ENCODE measurements around the gene MEX3A.
"Not testable (repeated sequence)": the region's sequence is repeated elsewhere in the genome, so short reads cannot be mapped to it uniquely, and the experiment has no call there.

DNA sequence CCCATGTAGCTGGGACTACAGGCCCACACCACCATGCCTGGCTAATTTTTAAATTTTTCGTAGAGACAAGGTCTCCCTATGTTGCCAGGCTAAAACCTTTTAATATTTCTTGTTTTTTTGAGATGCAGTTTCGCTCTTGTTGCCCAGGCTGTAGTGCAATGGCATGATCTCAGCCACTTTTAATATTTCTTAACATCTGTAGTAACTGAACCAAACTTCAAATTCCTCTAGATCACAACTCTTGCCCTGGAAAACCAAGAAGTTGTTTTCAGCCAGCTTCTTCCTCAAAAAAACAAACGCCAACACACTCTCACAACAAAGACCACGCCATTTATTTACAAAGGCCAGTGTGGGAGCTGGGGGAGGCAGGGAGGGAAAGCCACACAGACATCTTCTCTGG, 47.3 kb downstream of the MEX3A start:
- not testable (repeated sequence) for TF ChIP-seq CTCF, POLR2AphosphoS5, POLR2A (IDR thresholded peaks at IDR 0.05)

All from prostate gland (tissue), 2 donors.